ENCODE results near the gene CDK5RAP1. TPM values are rescaled to one million over a fixed set of nuclear protein-coding genes. Genes with fewer than 3 reads are reported as not detected.
A peak's percentile ranks its signal among the peaks of the same experiment; 100 is the strongest.

Gene CDK5RAP1
- total and polyA plus RNA-seq, 2 of the 8 experiments (the other 6 are each of a cell fraction or from before 2014, with no cell fraction given): 37.8 to 46.6 TPM

DNA sequence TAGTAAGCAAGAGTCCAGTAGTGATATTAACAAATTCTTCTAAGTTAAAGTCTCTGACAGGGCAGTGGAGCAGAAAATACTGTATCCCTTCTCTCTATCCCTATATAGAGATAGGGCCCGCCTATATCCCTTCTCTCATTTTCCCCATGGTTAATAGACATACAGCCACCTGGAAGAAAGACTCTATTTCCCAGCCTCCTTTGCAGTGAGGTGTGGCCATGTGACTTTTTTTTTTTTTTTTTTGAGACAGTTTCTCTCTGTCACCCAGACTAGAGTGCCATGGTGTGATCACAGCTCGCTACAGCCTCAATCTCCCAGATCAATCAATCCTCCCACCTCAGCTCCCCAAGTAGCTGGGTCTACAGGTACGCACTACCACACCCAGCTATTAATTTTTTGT, 16.7 kb upstream of the CDK5RAP1 start:
- H3K4me3 ChIP-seq (ENCODE audit: extremely low read depth in 1 of 4, insufficient read depth in 2 of 4, low read depth in 3 of 4, low read length in 4 of 4): no peak overlapping the region
- no peak for DNase-seq (ENCODE audit: low read depth in 1 of 2, low spot score in 2 of 2)
- H3K4ac ChIP-seq (replicated peaks; ENCODE audit: insufficient read length, low read depth, low read length): no peak overlapping the region
- ChIA-PET CTCF (ENCODE audit: partially characterized antibody) (interaction anchor here (1.6 kb wide), 1 partner anchor 14 kb away, joined by 7 read pairs; no protein-coding TSS in a partner anchor), POLR2A (ENCODE audit: partially characterized antibody) (interaction anchor here (0.7 kb wide), 1 partner anchor 254 kb away, joined by 3 read pairs; no protein-coding TSS in a partner anchor)
- no peaks in the 10 kb centered on the region for H3K4me1 ChIP-seq (replicated peaks in 1 of 4; ENCODE audit: control insufficient read depth in 3 of 4, insufficient read depth in 4 of 4, low read length in 3 of 4)
- no peak for TF ChIP-seq GTF2F1 (IDR thresholded peaks at IDR 0.05; ENCODE audit: borderline replicate concordance, low read depth, low read length)
- TF ChIP-seq SP4 (IDR thresholded peaks at IDR 0.05; ENCODE audit: low read length): no peak
- TF ChIP-seq, protein P1, sequence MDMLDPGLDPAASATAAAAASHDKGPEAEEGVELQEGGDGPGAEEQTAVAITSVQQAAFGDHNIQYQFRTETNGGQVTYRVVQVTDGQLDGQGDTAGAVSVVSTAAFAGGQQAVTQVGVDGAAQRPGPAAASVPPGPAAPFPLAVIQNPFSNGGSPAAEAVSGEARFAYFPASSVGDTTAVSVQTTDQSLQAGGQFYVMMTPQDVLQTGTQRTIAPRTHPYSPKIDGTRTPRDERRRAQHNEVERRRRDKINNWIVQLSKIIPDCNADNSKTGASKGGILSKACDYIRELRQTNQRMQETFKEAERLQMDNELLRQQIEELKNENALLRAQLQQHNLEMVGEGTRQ (IDR thresholded peaks at IDR 0.05; ENCODE audit: low read length): peak; percentile 74
- TF ChIP-seq SIX5 (IDR thresholded peaks at IDR 0.05; ENCODE audit: low read depth, low read length): 0 out of 2 replicates have a peak, but pooled peaks have one; percentile 19
- no peak for TF ChIP-seq POU5F1 (IDR thresholded peaks at IDR 0.05; ENCODE audit: low read depth, low read length)
- TF ChIP-seq CEBPB (IDR thresholded peaks at IDR 0.05; ENCODE audit: low read depth, low read length): no peak
- TF ChIP-seq NRF1 (IDR thresholded peaks at IDR 0.05; ENCODE audit: low read depth, low read length): no peak
- H3K36me3 ChIP-seq (ENCODE audit: control insufficient read depth in 2 of 4, insufficient read depth in 4 of 4, low read length in 3 of 4): no peaks in the 10 kb centered on the region
- H3K18ac ChIP-seq (ENCODE audit: extremely low read depth, low read length): no peak overlapping the region
- H4K8ac ChIP-seq (ENCODE audit: extremely low read depth, insufficient read depth, low read length): no peak overlapping the region
- no peak overlapping the region for H3K9ac ChIP-seq (replicated peaks in 1 of 4; ENCODE audit: extremely low read depth in 1 of 4, low read depth in 3 of 4, low read length in 3 of 4)
- no peak overlapping the region for H3K23ac ChIP-seq (ENCODE audit: insufficient read length)
- H4K20me1 ChIP-seq (replicated peaks in 1 of 2; ENCODE audit: control insufficient read depth in 1 of 2, insufficient read depth in 2 of 2, low read length in 2 of 2): no peaks in the 10 kb centered on the region
- H2BK120ac ChIP-seq (replicated peaks; ENCODE audit: low read depth, low read length): no peak overlapping the region
- no peaks in the 10 kb centered on the region for H3K79me1 ChIP-seq (ENCODE audit: low read depth, low read length)
- no peaks in the 10 kb centered on the region for H3K27me3 ChIP-seq (replicated peaks in 1 of 4; ENCODE audit: control insufficient read depth in 3 of 4, extremely low read depth in 1 of 4, insufficient read depth in 3 of 4, low read length in 3 of 4)
- H3K9me3 ChIP-seq (ENCODE audit: insufficient read depth in 2 of 2, low read depth in 1 of 2, low read length in 1 of 2): no peaks in the 10 kb centered on the region
- no peak overlapping the region for H3K56ac ChIP-seq (replicated peaks; ENCODE audit: insufficient read length, low read depth, low read length)
- no peak overlapping the region for H2AK5ac ChIP-seq (ENCODE audit: low read depth, low read length)
- H4K91ac ChIP-seq (replicated peaks; ENCODE audit: insufficient read length, low read length): no peak overlapping the region
- FAIRE-seq: no peak
- no peaks in the 10 kb centered on the region for H3K23me2 ChIP-seq (ENCODE audit: low read depth, low read length)
- no peak overlapping the region for H3K27ac ChIP-seq (ENCODE audit: low read depth, low read length)
- no peak overlapping the region for H3K4me2 ChIP-seq (ENCODE audit: insufficient read depth in 1 of 2, low read depth in 2 of 2, low read length in 2 of 2)
- H3K14ac ChIP-seq (ENCODE audit: insufficient read length): no peak overlapping the region
- no peak overlapping the region for H2BK20ac ChIP-seq (ENCODE audit: low read length)
- H2BK12ac ChIP-seq (ENCODE audit: low read depth, low read length): no peak overlapping the region
- 86% methylated on average over 3 of the region's 3 CpGs; no CpG with 5 or more reads in 1 of the 2 experiments for WGBS, 2 experiments (ENCODE audit: extremely low coverage in 1 of 2, insufficient coverage in 1 of 2, insufficient read length in 1 of 2, insufficient replicate concordance in 2 of 2, low coverage in 1 of 2, low lambda C conversion rate in 2 of 2, missing lambda C conversion rate in 1 of 2)
- no peak overlapping the region for H2BK15ac ChIP-seq (ENCODE audit: low read length)
- H2BK5ac ChIP-seq (ENCODE audit: low read depth, low read length): no peak overlapping the region
- no peaks in the 10 kb centered on the region for H3K79me2 ChIP-seq (ENCODE audit: control insufficient read depth in 1 of 2, insufficient read depth in 2 of 2, low read length in 2 of 2)
- no peak overlapping the region for H4K5ac ChIP-seq (ENCODE audit: insufficient read length, low read depth, low read length)
- no peak overlapping the region for H2AFZ ChIP-seq (ENCODE audit: low read length)

All from H1 (cell line).